Neural progenitor cell (in vitro differentiated cells): ENCODE results near the gene SOX21.

Experiments used
- CTCF ChIP-seq: fragments of 200-600 bp; sonication (generic); IDR thresholded peaks from 2 replicates; pipeline ENCODE4 v1.5.1; 2017; ENCODE audit warnings: antibody characterized with exemption, mild to moderate bottlenecking
- EZH2phosphoT487 ChIP-seq: fragments of 200-600 bp; sonication (generic); IDR thresholded peaks from 2 replicates; pipeline ENCODE4 v1.6.1; 2017; ENCODE audit warnings: antibody characterized with exemption

- TF ChIP-seq CTCF (no peak), EZH2phosphoT487 (peak; percentile 49)
Observed at GRCh38 chr13:94702181-94703041, 9.9 kb downstream of the SOX21 start.
